Spleen (tissue), 11 donors: ENCODE measurements around the gene POU2F3. TPM values are rescaled to one million over a fixed set of nuclear protein-coding genes. Genes with fewer than 3 reads are reported as not detected.

Experiments
- DNase-seq: peaks from one replicate; pipeline ENCODE4 v3.0.0-alpha.2; 2020
- H3K27ac ChIP-seq, 8 donors: fragments of 200-600 bp; sonication (generic) in 7 of 8; 1 replicate in 4 of 8; 2 replicates in 4 of 8; pipeline versions ENCODE4 v1.5.0 to v1.8.0; 2016 to 2021; ENCODE audit warnings: inconsistent platforms in 4 of 8, mild to moderate bottlenecking in 4 of 8, moderate library complexity in 1 of 8
- H3K27me3 ChIP-seq, 7 donors: fragments of 200-600 bp; sonication (generic) in 6 of 7; replicated peaks in 1 of 7; 1 replicate in 4 of 7; 2 replicates in 3 of 7; pipeline versions ENCODE4 v1.5.0 to v1.8.0; 2016 to 2021; ENCODE audit warnings: inconsistent platforms in 3 of 7, mild to moderate bottlenecking in 1 of 7
- H3K36me3 ChIP-seq, 6 donors: fragments of 200-600 bp; sonication (generic) in 5 of 6; 1 replicate in 4 of 6; 2 replicates in 2 of 6; pipeline versions ENCODE4 v1.5.0 to v1.8.0; 2016 to 2021; ENCODE audit warnings: inconsistent platforms in 2 of 6
- H3K4me1 ChIP-seq, 6 donors: fragments of 200-600 bp; sonication (generic) in 5 of 6; 1 replicate in 3 of 6; 2 replicates in 3 of 6; pipeline versions ENCODE4 v1.5.0 to v1.8.0; 2016 to 2021; ENCODE audit warnings: inconsistent platforms in 3 of 6
- H3K4me3 ChIP-seq, 8 donors: fragments of 200-600 bp; sonication (generic) in 7 of 8; 1 replicate in 4 of 8; 2 replicates in 4 of 8; pipeline versions ENCODE4 v1.5.0 to v1.8.0; 2016 to 2021; ENCODE audit warnings: inconsistent platforms in 4 of 8, mild to moderate bottlenecking in 4 of 8, moderate library complexity in 2 of 8
- H3K9me3 ChIP-seq, 8 donors: fragments of 200-600 bp; sonication (generic) in 7 of 8; 1 replicate in 4 of 8; 2 replicates in 4 of 8; pipeline versions ENCODE4 v1.5.0 to v1.8.0; 2016 to 2021; ENCODE audit warnings: inconsistent platforms in 4 of 8
- CTCF ChIP-seq, 11 experiments: fragments of 200-600 bp in 7 of 11; fragments of 450-650 bp in 4 of 11; sonication (generic) in 4 of 11; IDR thresholded peaks in 8 of 11; conservative IDR thresholded peaks in 3 of 11; 1 replicate in 7 of 11; 2 replicates in 4 of 11; pipeline versions ENCODE4 v1.4.0 to v1.8.0; 2016 to 2021; ENCODE audit warnings: antibody characterized with exemption in 11 of 11, inconsistent platforms in 4 of 11, mild to moderate bottlenecking in 1 of 11
- POLR2A ChIP-seq, 3 donors: fragments of 450-650 bp; IDR thresholded peaks; one replicate each; pipeline ENCODE4 v1.5.1; 2017; ENCODE audit warnings: antibody characterized with exemption in 3 of 3, mild to moderate bottlenecking in 1 of 3
- POLR2AphosphoS5 ChIP-seq, 3 donors: sonication (generic); formaldehyde crosslinking; IDR thresholded peaks; one replicate each; pipeline ENCODE4 v1.5.1; 2017; ENCODE audit warnings: antibody characterized with exemption in 3 of 3
- WGBS, 5 donors: extraction: QIAGEN DNeasy Blood & Tissue Kit in 3 of 5; methylation state at CpG; one replicate each; pipeline versions ENCODE4 v1.1.5 to v1.1.7; 2013 to 2018; 5-methylcytosine and 5-hydroxymethylcytosine counted together
- intact Hi-C: fragments of 100-400 bp; cut with DNase I; formaldehyde crosslinking; loops from one replicate; pipeline ENCODE4 v1.15.0; 2023; ENCODE audit warnings: low total_unique reads
- polyA plus RNA-seq, 3 donors: library from polyadenylated mRNA; stranded (reverse); fragments of 200-250 nt; gene quantifications; one replicate each; pipeline ENCODE4 v1.2.1, GENCODE V29; 2013
- total RNA-seq, 7 donors: library from RNA; depleted of rRNA in 3 of 7; stranded (reverse); fragments of >200 nt in 3 of 7; fragmentation: NEBNext Ultra II Directional in 4 of 7; extraction: Animal tissue kit (Norgen Biotek cat#: 25700) in 4 of 7; gene quantifications; one replicate each; pipeline versions ENCODE4 v1.1.0 to v1.2.1, GENCODE V29; 2016 to 2021
- donor health status: healthy with polysubstance abuse.
- donor health status: DM: no; HTN: no; CAD: no; lungs with moderate emphysema.
- donor health status: DM: no; HTN: no; CAD: no.
- donor health status: Bipolar disorder and iron deficiency.
- donor health status: healthy.
- donor health status: DM: no; HTN: no; CAD: no.
- donor health status: DM: yes; HTN: yes; CAD: no.

The POU2F3 gene
- total and polyA plus RNA-seq, 10 donors: 0.04 to 0.27 (median 0.19) TPM; not detected in 4

- no peak overlapping the region for H3K4me3 ChIP-seq
- no peaks in the 10 kb centered on the region for H3K36me3 ChIP-seq
- DNase-seq: no peak
- H3K9me3 ChIP-seq: no peaks in the 10 kb centered on the region
- 57 to 94% (median 78%) methylated on average over 3 of the region's 3 CpGs for WGBS, 5 donors
- H3K4me1 ChIP-seq: no peaks in the 10 kb centered on the region
- no peak for TF ChIP-seq POLR2A (IDR thresholded peaks at IDR 0.05)
- H3K27ac ChIP-seq: no peak overlapping the region
- peaks cover 0 to 60% (median 9%) of the 10 kb centered on the region in 7 donors for H3K27me3 ChIP-seq
- intact Hi-C loops: no loop called here
These were observed 22.0 kb downstream of the POU2F3 start for GRCh38 chr11:120261931-120262330.

GRCh38 chr11:120267319-120267718, 27.4 kb downstream of the POU2F3 start:
- Histone ChIP-seq H3K9me3 (no peaks in the 10 kb centered on the region), H3K4me3 (no peak overlapping the region), H3K27ac (no peak overlapping the region), H3K27me3 (peaks cover 0 to 60% (median 13%) of the 10 kb centered on the region in 7 donors), H3K36me3 (no peaks in the 10 kb centered on the region), H3K4me1 (no peaks in the 10 kb centered on the region)
- DNase-seq: no peak
- TF ChIP-seq POLR2AphosphoS5 (IDR thresholded peaks at IDR 0.05): no peak
- no peak for TF ChIP-seq CTCF (IDR thresholded peaks at IDR 0.05 in 8 of 11, conservative IDR thresholded peaks at IDR 0.05 in 3 of 11)
- 44 to 76% (median 56%) methylated on average over 2 of the region's 2 CpGs for WGBS, 5 donors
- intact Hi-C loops: no loop called here

- Histone ChIP-seq H3K36me3 (no peaks in the 10 kb centered on the region), H3K27me3 (peaks cover 0 to 66% (median 13%) of the 10 kb centered on the region in 7 donors), H3K27ac (no peak overlapping the region), H3K4me3 (no peak overlapping the region), H3K9me3 (no peaks in the 10 kb centered on the region), H3K4me1 (no peaks in the 10 kb centered on the region)
- DNase-seq: no peak
- intact Hi-C loops: no loop called here
- WGBS, 5 donors: 58 to 81% (median 76%) methylated on average over 3 to 5 of the region's 5 CpGs
- TF ChIP-seq POLR2AphosphoS5 (IDR thresholded peaks at IDR 0.05) (no peak), POLR2A (IDR thresholded peaks at IDR 0.05) (no peak), CTCF (IDR thresholded peaks at IDR 0.05 in 8 of 11, conservative IDR thresholded peaks at IDR 0.05 in 3 of 11) (no peak)
These were observed 28.7 kb downstream of the POU2F3 start for GRCh38 chr11:120268686-120269085.

GRCh38 chr11:120270386-120270785, 30.4 kb downstream of the POU2F3 start:
- intact Hi-C loops: no loop called here
- 33 to 84% (median 54%) methylated on average over 1 of the region's 1 CpG for WGBS, 5 donors
- H3K4me3 ChIP-seq: no peak overlapping the region
- no peaks in the 10 kb centered on the region for H3K9me3 ChIP-seq
- TF ChIP-seq POLR2A (IDR thresholded peaks at IDR 0.05): no peak
- TF ChIP-seq POLR2AphosphoS5 (IDR thresholded peaks at IDR 0.05): no peak
- TF ChIP-seq CTCF (IDR thresholded peaks at IDR 0.05 in 8 of 11, conservative IDR thresholded peaks at IDR 0.05 in 3 of 11): no peak
- H3K4me1 ChIP-seq: no peaks in the 10 kb centered on the region
- H3K27me3 ChIP-seq: peaks cover 0 to 55% (median 13%) of the 10 kb centered on the region in 7 donors
- H3K27ac ChIP-seq: no peak overlapping the region
- no peak for DNase-seq
- no peaks in the 10 kb centered on the region for H3K36me3 ChIP-seq

- intact Hi-C loops: no loop called here
- Histone ChIP-seq H3K9me3 (no peaks in the 10 kb centered on the region), H3K27ac (no peak overlapping the region), H3K4me1 (no peaks in the 10 kb centered on the region), H3K4me3 (no peak overlapping the region), H3K27me3 (peaks cover 0 to 47% (median 13%) of the 10 kb centered on the region in 7 donors), H3K36me3 (no peaks in the 10 kb centered on the region)
- TF ChIP-seq POLR2A (IDR thresholded peaks at IDR 0.05) (no peak), CTCF (IDR thresholded peaks at IDR 0.05 in 8 of 11, conservative IDR thresholded peaks at IDR 0.05 in 3 of 11) (no peak), POLR2AphosphoS5 (IDR thresholded peaks at IDR 0.05) (no peak)
- no peak for DNase-seq
- WGBS, 5 donors: 81 to 92% (median 83%) methylated on average over 4 to 5 of the region's 5 CpGs
These were observed 31.7 kb downstream of the POU2F3 start for GRCh38 chr11:120271672-120272071.
